GM12874 (cell line): ENCODE results near the gene NEUROG2.

Source experiments
- TF ChIP-seq, protein P1 (sequence below): IDR thresholded peaks from 2 replicates; pipeline ENCODE4 v1.5.1; 2011; ENCODE audit warnings: low read depth, mild to moderate bottlenecking, control low read depth, low read length, moderate library complexity; ENCODE audit not compliant: insufficient read depth

Gene NEUROG2

DNA sequence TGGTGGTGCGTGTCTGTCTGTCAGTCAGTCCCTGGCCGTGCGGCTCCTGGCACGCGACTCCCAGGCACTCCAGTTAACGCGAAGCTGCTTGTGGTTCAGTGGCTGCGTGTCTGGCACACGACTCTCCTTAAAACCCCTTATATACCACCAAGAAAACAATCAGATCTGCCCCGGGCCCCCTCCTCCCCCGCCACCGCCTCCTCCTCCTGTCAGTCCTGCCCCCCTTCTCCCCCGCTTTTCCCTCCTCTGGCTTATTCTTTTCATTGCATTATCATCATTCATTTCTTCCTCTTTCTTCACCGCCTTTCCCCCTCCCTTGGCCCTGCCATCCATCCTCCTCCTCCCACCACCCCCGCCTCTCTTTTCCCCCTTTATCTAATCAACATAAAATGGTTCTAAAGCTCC lies at the start of gene NEUROG2:
TSS of gene NEUROG2 (minus strand) at position 115 of the 405 bp plus-strand sequence. CDS start 705 bp downstream, outside the sequence.
- TF ChIP-seq, protein P1, sequence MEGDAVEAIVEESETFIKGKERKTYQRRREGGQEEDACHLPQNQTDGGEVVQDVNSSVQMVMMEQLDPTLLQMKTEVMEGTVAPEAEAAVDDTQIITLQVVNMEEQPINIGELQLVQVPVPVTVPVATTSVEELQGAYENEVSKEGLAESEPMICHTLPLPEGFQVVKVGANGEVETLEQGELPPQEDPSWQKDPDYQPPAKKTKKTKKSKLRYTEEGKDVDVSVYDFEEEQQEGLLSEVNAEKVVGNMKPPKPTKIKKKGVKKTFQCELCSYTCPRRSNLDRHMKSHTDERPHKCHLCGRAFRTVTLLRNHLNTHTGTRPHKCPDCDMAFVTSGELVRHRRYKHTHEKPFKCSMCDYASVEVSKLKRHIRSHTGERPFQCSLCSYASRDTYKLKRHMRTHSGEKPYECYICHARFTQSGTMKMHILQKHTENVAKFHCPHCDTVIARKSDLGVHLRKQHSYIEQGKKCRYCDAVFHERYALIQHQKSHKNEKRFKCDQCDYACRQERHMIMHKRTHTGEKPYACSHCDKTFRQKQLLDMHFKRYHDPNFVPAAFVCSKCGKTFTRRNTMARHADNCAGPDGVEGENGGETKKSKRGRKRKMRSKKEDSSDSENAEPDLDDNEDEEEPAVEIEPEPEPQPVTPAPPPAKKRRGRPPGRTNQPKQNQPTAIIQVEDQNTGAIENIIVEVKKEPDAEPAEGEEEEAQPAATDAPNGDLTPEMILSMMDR, result no peak

DNA sequence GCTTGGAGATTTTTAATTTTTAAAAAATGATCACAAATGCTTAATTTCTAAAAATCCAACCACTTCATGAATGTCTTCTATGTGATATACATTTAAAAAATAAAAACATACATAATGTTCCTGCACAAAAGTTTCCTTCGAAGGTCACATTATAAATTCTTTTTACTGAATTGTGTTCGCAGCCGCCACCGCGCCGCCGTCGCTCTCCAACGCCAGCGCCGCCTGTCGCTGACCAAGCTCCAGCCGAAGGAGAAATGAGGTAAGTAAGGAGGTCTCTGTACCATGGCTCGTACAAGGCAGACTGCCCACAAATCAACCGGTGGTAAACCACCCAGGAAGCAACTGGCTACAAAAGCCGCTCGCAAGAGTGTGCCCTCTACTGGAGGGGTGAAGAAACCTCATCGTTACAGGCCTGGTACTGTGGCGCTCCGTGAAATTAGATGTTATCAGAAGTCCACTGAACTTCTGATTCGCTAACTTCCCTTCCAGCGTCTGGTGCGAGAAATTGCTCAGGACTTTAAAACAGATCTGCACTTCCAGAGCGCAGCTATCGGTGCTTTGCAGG lies 48.8 kb upstream of the NEUROG2 start:
- TF ChIP-seq, protein P1, result 0 out of 2 replicates have a peak, but pooled peaks have one; percentile 7

DNA sequence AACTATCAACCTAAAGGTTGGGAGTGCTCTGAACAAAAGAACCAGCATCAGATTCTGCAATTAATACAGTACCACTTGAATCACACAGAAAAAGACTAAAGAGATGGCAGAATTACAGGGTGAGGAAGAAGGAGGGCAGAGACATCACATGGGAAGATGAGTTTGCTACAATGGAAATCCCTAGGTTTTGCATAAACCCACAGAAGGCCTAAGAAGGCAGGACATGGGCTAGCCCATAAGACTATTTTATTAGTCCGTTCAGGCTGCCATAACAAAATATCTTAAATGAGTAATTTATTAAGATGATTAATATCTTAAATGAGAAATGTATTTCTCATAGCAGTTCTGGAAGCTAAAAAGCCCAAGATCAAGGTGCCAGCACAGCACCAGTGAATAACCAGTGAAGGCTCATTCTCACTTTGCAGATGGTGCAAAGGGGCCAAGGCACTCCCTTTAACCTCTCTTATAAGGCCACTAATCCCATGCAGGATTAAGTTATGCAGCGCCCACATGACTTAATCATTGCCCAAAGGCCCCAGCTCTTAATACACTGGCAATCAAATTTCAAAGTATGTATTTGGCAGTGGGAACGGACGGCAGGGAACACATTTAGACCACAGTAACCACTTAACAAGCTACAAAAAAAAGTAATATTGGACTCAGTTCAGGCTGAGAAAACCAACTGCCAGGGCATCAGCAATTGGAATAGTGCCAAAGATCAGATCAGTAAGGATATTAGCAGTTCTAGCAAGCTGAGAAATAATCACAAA lies 47.6 kb upstream of the NEUROG2 start:
- TF ChIP-seq, protein P1, result no peak

DNA sequence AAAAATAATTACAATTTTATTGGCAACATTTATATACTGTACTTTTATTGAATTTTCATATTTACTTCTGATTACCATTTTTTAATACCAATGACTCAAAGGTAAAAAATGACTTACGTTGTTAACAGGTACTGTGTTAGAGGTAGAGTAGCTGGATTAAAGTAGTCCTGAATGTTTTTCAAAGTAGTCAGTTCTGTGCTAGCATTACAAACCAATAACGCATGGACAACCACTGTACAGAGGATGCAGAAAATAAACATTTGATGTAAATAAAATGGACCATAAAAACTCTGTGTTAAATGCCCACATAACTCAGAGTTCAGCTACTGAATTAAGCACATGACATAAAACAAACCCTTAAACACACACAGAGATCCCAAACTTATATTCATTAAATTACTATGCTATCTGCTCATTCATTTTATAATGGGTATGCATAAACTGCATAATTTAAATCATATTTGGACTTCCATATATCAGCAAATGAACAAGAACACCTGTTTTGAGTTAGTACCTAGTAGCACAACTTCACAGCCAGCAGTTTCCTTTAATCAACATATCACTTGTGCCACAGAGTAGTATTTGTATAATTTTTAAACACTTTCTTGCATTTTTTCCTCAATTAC lies 46.4 kb upstream of the NEUROG2 start:
- TF ChIP-seq, protein P1, result no peak

DNA sequence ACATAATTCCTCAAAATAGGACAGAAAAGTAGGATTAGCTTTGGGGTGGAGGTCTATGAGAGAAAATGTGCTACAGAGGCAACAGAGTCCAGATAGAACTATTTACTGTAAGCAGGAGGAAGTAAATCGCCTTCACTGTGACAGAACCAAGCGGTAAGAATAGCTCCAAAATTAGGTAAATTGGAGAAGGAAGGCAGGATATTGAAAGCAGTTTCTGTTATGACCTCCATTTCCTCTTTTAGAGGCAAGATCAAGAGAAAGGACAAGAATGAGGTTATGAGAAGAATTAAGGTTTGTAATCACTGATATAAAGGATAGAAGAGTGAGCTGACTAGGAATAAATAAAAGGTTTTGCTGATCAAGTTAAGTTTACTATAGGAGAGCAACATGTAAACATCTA lies 44.1 kb upstream of the NEUROG2 start:
- TF ChIP-seq, protein P1, result no peak

DNA sequence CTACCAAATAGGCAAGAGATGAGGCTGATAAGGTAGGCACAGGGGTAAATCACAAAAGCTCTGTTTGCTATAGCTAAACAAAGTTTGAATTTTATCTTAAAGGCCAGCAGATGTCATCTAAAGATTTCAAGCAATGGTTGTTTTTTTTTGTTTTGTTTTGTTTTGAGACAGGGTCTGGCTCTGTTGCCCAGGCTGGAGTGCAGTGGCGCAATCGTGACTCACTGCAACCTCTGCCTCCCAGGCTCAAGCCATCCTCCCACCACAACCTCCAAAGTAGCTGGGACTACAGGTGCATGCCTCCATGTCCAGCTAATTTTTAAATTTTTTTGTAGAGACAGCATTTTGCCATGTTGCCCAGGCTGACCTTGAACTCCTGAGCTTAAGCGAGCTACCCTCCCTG lies 43.1 kb upstream of the NEUROG2 start:
- TF ChIP-seq, protein P1, result no peak

DNA sequence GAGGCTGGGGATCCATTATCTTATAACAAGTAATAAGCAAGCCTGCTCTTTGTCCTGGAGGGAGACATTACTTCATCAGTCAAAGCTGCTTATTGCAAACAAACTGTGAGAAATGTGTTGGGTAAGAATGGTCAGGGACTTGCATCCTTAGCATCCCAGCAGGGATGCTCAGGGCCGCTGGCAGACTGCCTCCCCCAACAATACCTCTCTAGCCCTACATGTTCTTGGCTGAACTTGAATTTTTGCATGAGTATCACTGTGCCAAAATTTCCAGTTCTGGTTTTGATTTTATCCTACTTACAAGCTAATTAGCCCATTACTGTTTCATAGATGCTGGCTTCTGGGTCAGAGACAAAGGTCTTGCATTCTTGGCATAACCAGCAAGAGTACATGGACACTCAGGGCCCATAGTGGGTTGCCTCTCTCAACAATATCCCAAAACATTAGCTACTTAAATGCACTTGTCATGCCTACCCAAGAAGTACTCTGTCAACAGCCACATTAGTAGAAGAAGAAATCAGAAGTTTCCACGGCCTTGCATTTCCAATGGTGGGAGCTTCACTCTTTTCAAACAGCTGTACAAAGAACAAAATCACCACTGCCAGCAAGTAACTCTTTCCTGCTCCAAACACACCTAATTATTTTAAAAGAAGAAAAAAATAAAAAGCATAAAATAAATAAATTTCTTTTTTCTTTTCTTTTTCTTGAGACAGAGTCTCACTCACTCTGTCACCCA lies 41.9 kb upstream of the NEUROG2 start:
- TF ChIP-seq, protein P1, result no peak
